Endodermal cell (in vitro differentiated cells): ENCODE data around the gene MFSD12. TPM values are rescaled to one million over a fixed set of nuclear protein-coding genes. Genes with fewer than 3 reads are reported as not detected.

Experiments
- DNase-seq: peaks from one replicate; pipeline ENCODE4 v3.0.0-alpha.2; 2017
- H3K27ac ChIP-seq: 2 replicates; pipeline ENCODE4 v1.5.1; 2013; ENCODE audit warnings: mild to moderate bottlenecking, low read depth, low read length, moderate library complexity
- H3K27me3 ChIP-seq: 2 replicates; pipeline ENCODE4 v1.6.1; 2013; ENCODE audit warnings: mild to moderate bottlenecking, low read length, moderate library complexity; ENCODE audit not compliant: insufficient read depth, control insufficient read depth, poor library complexity, severe bottlenecking
- H3K36me3 ChIP-seq: 2 replicates; pipeline ENCODE4 v1.7.0; 2013; ENCODE audit warnings: mild to moderate bottlenecking, low read length, moderate library complexity; ENCODE audit not compliant: control insufficient read depth, insufficient read depth
- H3K4me1 ChIP-seq: one replicate; pipeline ENCODE4 v1.7.0; 2013; ENCODE audit warnings: low read length; ENCODE audit not compliant: control insufficient read depth, insufficient read depth
- H3K4me3 ChIP-seq: 2 replicates; pipeline ENCODE4 v1.5.1; 2013; ENCODE audit warnings: mild to moderate bottlenecking, low read length, moderate library complexity
- H3K9ac ChIP-seq: 2 replicates; pipeline ENCODE4 v1.6.1; 2013; ENCODE audit warnings: mild to moderate bottlenecking, low read length, moderate library complexity; ENCODE audit not compliant: poor library complexity, severe bottlenecking; ENCODE audit errors: extremely low read depth
- H3K9me3 ChIP-seq: 2 replicates; pipeline ENCODE4 v1.6.1; 2013; ENCODE audit warnings: mild to moderate bottlenecking, low read length, moderate library complexity; ENCODE audit not compliant: control insufficient read depth
- H3K27ac Mint-ChIP-seq: 2 replicates; pipeline ENCODE4 v1.8.0; 2020; ENCODE audit warnings: mixed read lengths
- H3K27me3 Mint-ChIP-seq: 2 replicates; pipeline ENCODE4 v1.8.0; 2021; ENCODE audit warnings: mild to moderate bottlenecking, mixed read lengths; ENCODE audit not compliant: insufficient read depth
- H3K36me3 Mint-ChIP-seq: 2 replicates; pipeline ENCODE4 v1.8.0; 2020; ENCODE audit warnings: low read depth, mixed read lengths
- H3K4me1 Mint-ChIP-seq: 2 replicates; pipeline ENCODE4 v1.8.0; 2020; ENCODE audit warnings: mixed read lengths
- H3K4me3 Mint-ChIP-seq: 2 replicates; pipeline ENCODE4 v1.8.0; 2020; ENCODE audit warnings: mild to moderate bottlenecking, moderate library complexity, mixed read lengths
- H3K9me3 Mint-ChIP-seq: 2 replicates; pipeline ENCODE4 v1.8.0; 2020; ENCODE audit warnings: mild to moderate bottlenecking, mixed read lengths
- CTCF ChIP-seq: fragments of 200-600 bp; sonication (generic); conservative IDR thresholded peaks from 2 replicates; pipeline ENCODE4 v1.5.0; 2021; ENCODE audit warnings: antibody characterized with exemption, mild to moderate bottlenecking
- WGBS, 2 experiments: methylation state at CpG; one replicate each; pipeline versions ENCODE4 v1.1.5 to v1.1.7; 2013; ENCODE audit warnings: missing lambda C conversion rate in 2 of 2, mixed read lengths in 1 of 2; ENCODE audit not compliant: insufficient coverage in 1 of 2, insufficient read length in 1 of 2; 5-methylcytosine and 5-hydroxymethylcytosine counted together
- total RNA-seq, 2 donors: library from RNA; stranded (reverse); fragmentation: NEBNext Ultra II Directional in 1 of 2; extraction: Animal tissue kit (Norgen Biotek cat#: 25700) in 1 of 2; gene quantifications; 2 replicates in 1 of 2; 3 replicates in 1 of 2; pipeline ENCODE4 v1.2.1, GENCODE V29; 2021

The MFSD12 gene
- total RNA-seq, 2 donors from 2014 or later = 48.2 to 62.4 TPM

DNA sequence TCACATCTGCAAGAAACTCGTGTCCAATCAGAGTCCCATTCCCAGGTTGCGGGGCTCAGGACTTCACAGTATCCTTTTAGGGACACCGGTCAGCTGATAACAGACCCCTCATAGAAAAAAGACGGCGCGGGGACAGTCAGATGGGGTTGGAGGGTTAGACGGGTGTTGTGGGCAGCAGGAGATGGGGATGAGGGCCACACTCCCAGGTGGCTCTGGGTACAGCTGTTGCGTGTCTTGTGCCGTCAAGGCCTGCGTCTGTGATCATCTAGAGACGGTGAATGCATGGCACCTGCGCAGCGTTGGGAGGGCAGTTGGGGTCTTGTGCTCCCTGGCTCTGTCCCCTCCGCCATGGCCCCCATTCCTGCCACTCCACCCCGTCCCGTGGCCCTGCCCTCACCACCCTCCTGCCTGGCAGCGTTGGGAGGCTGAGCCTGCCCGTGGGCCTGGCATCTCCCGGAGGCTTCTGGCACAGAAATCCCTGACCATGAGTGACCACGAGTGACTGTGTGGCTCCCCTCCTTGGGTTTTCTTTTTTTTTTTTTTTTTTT lies 32.4 kb downstream of the MFSD12 start:
- H3K4me3 Mint-ChIP-seq = no peak overlapping the region
- Histone ChIP-seq H3K27ac (no peak overlapping the region), H3K4me3 (no peak overlapping the region), H3K9ac (no peak overlapping the region), H3K9me3 (no peaks in the 10 kb centered on the region), H3K27me3 (no peaks in the 10 kb centered on the region), H3K4me1 (no peaks in the 10 kb centered on the region), H3K36me3 (peaks cover 35% of the 10 kb centered on the region)
- peaks cover 30% of the 10 kb centered on the region for H3K36me3 Mint-ChIP-seq
- DNase-seq = no peak
- 94 to 99% methylated on average over 14 to 19 of the region's 20 CpGs for WGBS, 2 experiments
- no peaks in the 10 kb centered on the region for H3K27me3 Mint-ChIP-seq
- no peak for TF ChIP-seq CTCF
- no peaks in the 10 kb centered on the region for H3K9me3 Mint-ChIP-seq
- H3K4me1 Mint-ChIP-seq = no peaks in the 10 kb centered on the region
- H3K27ac Mint-ChIP-seq = no peak overlapping the region

GRCh38 chr19:3524078-3524842 lies 33.1 kb downstream of the MFSD12 start:
- DNase-seq = no peak
- peak overlapping the region; percentile 49 for H3K27ac Mint-ChIP-seq
- no peak overlapping the region for H3K9ac ChIP-seq
- H3K4me3 Mint-ChIP-seq = no peak overlapping the region
- H3K27ac ChIP-seq = no peak overlapping the region
- no peak overlapping the region for H3K4me3 ChIP-seq
- no peaks in the 10 kb centered on the region for H3K27me3 Mint-ChIP-seq
- no peaks in the 10 kb centered on the region for H3K9me3 ChIP-seq
- H3K9me3 Mint-ChIP-seq = no peaks in the 10 kb centered on the region
- H3K27me3 ChIP-seq = no peaks in the 10 kb centered on the region
- H3K4me1 ChIP-seq = no peaks in the 10 kb centered on the region
- no peaks in the 10 kb centered on the region for H3K4me1 Mint-ChIP-seq
- H3K36me3 ChIP-seq = peaks cover 35% of the 10 kb centered on the region
- 93 to 95% methylated on average over 25 to 33 of the region's 33 CpGs for WGBS, 2 experiments
- no peak for TF ChIP-seq CTCF
- H3K36me3 Mint-ChIP-seq = peaks cover 30% of the 10 kb centered on the region

GRCh38 chr19:3523361-3524077 lies 33.9 kb downstream of the MFSD12 start:
- Mint-ChIP-seq H3K4me3 (no peak overlapping the region), H3K27me3 (no peaks in the 10 kb centered on the region), H3K4me1 (peaks cover 1% of the 10 kb centered on the region), H3K9me3 (no peaks in the 10 kb centered on the region), H3K27ac (peak overlapping the region; percentile 49), H3K36me3 (peaks cover 31% of the 10 kb centered on the region)
- DNase-seq = no peak
- 95 to 96% methylated on average over 9 to 21 of the region's 21 CpGs for WGBS, 2 experiments
- no peak for TF ChIP-seq CTCF
- Histone ChIP-seq H3K4me1 (no peaks in the 10 kb centered on the region), H3K27me3 (no peaks in the 10 kb centered on the region), H3K9me3 (no peaks in the 10 kb centered on the region), H3K4me3 (no peak overlapping the region), H3K27ac (no peak overlapping the region), H3K36me3 (peaks cover 34% of the 10 kb centered on the region), H3K9ac (no peak overlapping the region)
